Nephron progenitor cell (in vitro differentiated cells): ENCODE measurements around the gene KPNA3.

Experiments used
- DNase-seq: peaks from one replicate; pipeline ENCODE4 v3.0.0; 2021
- H3K27ac Mint-ChIP-seq: 2 replicates; pipeline ENCODE4 v1.8.0; 2021; ENCODE audit warnings: mild to moderate bottlenecking, moderate library complexity, mixed read lengths
- H3K27me3 Mint-ChIP-seq: 2 replicates; pipeline ENCODE4 v1.8.0; 2021; ENCODE audit warnings: mild to moderate bottlenecking, low read depth, mixed read lengths; ENCODE audit not compliant: poor library complexity
- H3K36me3 Mint-ChIP-seq: 2 replicates; pipeline ENCODE4 v1.8.0; 2021; ENCODE audit warnings: low read depth, mixed read lengths
- H3K4me1 Mint-ChIP-seq: 2 replicates; pipeline ENCODE4 v1.8.0; 2021; ENCODE audit warnings: mixed read lengths
- H3K4me3 Mint-ChIP-seq: 2 replicates; pipeline ENCODE4 v1.8.0; 2021; ENCODE audit warnings: mild to moderate bottlenecking, moderate library complexity, mixed read lengths
- H3K9me3 Mint-ChIP-seq: 2 replicates; pipeline ENCODE4 v1.8.0; 2021; ENCODE audit warnings: mild to moderate bottlenecking, moderate library complexity, mixed read lengths
- TF ChIP-seq, protein P1 (sequence below): fragments of 200-600 bp; sonication (generic); IDR thresholded peaks from 2 replicates; pipeline ENCODE4 v1.5.0; 2021; ENCODE audit warnings: antibody characterized with exemption

Gene KPNA3

DNA sequence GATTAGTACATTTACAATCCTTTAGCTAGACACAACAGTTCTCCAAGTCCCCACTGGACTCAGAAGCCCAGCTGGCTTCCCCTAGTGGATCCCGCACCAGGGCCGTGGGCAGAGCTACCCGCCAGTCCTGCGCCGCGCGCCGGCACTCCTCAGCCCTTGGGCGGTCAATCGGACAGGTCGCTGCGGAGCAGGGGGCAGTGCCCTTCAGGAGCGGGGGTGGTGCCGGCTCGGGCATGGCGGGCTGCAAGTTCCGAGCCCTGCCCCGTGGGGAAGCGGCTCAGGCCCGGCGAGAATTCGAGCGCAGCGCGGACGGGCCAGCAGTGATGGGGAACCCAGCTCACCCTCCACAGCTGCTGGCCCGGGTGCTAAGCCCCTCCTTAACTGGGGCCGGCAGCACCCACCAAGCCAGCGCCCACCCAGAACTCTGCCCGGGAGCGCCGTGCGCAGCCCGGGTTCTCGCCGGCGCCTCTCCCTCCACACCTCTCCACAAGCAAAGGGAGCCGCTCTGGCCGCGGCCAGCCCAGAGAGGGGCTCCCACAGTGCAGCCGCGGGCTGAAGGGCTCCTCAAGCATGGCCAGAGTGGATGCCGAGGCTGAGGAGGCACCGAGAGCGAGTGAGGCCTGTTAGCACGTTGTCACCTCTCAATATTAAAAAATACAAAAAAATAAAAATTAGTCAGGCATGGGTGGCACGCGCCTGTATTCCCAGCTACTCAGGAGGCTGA, 114.1 kb downstream of the KPNA3 start:
- H3K9me3 Mint-ChIP-seq = peaks cover 44% of the 10 kb centered on the region
- H3K36me3 Mint-ChIP-seq = peaks cover 87% of the 10 kb centered on the region
- TF ChIP-seq, protein P1, sequence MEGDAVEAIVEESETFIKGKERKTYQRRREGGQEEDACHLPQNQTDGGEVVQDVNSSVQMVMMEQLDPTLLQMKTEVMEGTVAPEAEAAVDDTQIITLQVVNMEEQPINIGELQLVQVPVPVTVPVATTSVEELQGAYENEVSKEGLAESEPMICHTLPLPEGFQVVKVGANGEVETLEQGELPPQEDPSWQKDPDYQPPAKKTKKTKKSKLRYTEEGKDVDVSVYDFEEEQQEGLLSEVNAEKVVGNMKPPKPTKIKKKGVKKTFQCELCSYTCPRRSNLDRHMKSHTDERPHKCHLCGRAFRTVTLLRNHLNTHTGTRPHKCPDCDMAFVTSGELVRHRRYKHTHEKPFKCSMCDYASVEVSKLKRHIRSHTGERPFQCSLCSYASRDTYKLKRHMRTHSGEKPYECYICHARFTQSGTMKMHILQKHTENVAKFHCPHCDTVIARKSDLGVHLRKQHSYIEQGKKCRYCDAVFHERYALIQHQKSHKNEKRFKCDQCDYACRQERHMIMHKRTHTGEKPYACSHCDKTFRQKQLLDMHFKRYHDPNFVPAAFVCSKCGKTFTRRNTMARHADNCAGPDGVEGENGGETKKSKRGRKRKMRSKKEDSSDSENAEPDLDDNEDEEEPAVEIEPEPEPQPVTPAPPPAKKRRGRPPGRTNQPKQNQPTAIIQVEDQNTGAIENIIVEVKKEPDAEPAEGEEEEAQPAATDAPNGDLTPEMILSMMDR = no peak
- no peak for DNase-seq
- no peaks in the 10 kb centered on the region for H3K27me3 Mint-ChIP-seq
- no peak overlapping the region for H3K4me3 Mint-ChIP-seq
- H3K27ac Mint-ChIP-seq = no peak overlapping the region
- H3K4me1 Mint-ChIP-seq = peaks cover 9% of the 10 kb centered on the region

DNA sequence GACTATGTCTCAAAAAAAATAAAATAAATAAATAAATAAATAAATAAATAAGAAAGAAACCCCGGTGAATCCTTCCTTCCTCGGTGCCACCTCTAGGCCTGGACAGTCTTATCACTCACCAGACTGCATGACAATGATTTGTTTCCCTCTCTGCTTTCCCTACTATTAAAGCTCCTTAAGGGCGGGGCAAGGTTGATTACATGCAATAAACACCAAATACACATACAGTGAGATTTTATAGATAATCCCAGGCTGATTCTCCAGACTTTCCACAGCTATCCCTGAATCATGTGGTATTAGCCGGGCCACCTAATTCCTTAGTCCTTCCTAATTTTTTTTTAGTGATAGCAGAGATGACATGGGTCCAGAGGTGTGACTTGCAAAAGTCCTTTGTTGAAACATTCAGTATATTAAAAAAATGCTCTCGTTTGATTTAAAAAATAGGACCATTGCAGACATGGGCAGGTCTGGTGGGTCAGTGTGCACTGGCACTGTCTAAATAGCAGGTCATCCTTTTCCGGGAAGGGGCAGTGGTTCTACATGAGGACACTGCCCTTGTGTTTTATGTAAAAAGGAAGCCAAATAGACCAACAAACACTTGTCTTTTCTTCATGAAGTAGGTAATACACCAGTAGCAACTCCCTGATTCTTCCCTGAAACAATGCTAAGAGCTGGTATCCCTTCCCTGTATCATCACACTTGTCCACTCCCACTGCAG, 115.7 kb downstream of the KPNA3 start:
- Mint-ChIP-seq H3K27ac (peak overlapping the region; percentile 69), H3K4me3 (no peak overlapping the region), H3K9me3 (peaks cover 44% of the 10 kb centered on the region), H3K36me3 (peaks cover 90% of the 10 kb centered on the region), H3K27me3 (no peaks in the 10 kb centered on the region), H3K4me1 (peaks cover 16% of the 10 kb centered on the region)
- DNase-seq = no peak
- TF ChIP-seq, protein P1 = no peak

DNA sequence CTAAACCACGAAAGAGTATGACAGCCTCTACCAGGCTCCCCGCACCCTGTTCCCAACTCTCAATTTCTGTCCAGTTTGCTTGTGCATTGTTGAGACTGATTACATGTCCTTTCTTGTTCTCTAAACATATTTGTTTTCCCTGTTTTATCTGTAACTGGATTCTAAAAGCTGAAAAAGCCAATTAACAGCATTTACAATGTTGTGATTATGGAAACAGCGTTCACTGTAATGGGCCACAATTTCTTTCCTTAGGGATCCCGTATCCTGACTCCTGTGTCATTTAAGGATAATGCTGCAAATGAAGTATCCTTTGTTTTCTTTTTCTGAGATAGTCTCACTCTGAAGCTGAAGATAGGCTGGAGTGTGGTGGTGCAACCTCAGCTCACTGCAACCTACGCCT, 121.7 kb downstream of the KPNA3 start:
- H3K4me1 Mint-ChIP-seq = peaks cover 30% of the 10 kb centered on the region
- no peaks in the 10 kb centered on the region for H3K27me3 Mint-ChIP-seq
- TF ChIP-seq, protein P1 = no peak
- H3K9me3 Mint-ChIP-seq = peaks cover 6% of the 10 kb centered on the region
- peak overlapping the region; percentile 13 for H3K4me3 Mint-ChIP-seq
- H3K36me3 Mint-ChIP-seq = peaks cover 73% of the 10 kb centered on the region
- no peak for DNase-seq
- peak overlapping the region; percentile 97 for H3K27ac Mint-ChIP-seq

DNA sequence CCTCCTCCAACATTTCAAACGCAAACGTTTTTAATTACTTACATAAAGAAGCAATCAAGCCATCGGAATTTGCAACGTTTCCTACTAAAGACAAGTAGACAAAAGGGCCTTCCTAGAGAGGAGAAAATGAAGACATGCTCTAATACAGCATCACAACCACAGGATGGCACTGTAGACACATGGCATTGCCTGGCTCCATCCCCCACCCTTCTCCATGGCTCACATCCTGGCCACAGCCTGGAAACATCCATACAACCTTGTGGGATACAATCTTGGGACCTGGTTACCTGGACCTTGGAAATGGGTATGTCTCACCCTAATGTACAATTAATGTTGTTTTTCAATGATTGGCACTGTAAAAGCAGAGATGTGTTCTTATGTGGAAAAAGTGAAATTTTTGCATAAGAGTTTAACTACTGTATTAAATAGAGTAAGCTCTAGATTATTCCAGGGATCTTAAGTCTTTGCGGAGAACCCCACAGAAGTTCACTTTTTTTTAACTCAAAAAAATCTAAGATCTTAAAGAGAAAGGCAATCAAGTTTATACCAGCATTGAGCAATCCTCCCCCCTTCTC, 122.7 kb downstream of the KPNA3 start:
- peak; percentile 49 for DNase-seq
- Mint-ChIP-seq H3K4me3 (no peak overlapping the region), H3K27ac (no peak overlapping the region), H3K4me1 (peaks cover 30% of the 10 kb centered on the region), H3K9me3 (no peaks in the 10 kb centered on the region), H3K36me3 (peaks cover 69% of the 10 kb centered on the region), H3K27me3 (no peaks in the 10 kb centered on the region)
- TF ChIP-seq, protein P1 = peak; percentile 65

DNA sequence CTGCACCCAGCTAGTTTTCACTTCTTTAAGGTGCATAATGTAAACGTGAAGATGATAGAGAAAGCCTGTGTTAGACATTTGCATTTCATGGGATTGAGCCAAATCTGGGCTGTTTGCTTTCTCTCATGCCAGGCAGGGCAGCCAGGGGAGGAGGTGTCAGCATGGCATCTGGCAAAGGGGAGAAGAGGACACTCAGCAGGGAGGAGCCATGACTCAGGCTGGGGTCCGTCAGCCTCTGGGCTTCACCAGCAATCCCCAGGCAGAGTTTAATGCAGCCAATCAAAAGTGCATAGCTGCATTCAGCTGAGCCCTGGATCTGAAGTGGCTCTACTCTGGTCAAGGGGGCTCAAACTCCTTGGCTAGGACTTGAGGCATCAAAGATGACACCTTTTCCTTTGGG, 124.7 kb downstream of the KPNA3 start:
- Mint-ChIP-seq H3K27ac (peak overlapping the region; percentile 65), H3K27me3 (no peaks in the 10 kb centered on the region), H3K4me3 (no peak overlapping the region), H3K9me3 (no peaks in the 10 kb centered on the region), H3K4me1 (peaks cover 30% of the 10 kb centered on the region), H3K36me3 (peaks cover 70% of the 10 kb centered on the region)
- DNase-seq = no peak
- TF ChIP-seq, protein P1 = no peak
